GM10847 (cell line): Measurements from ENCODE around the gene TBC1D23.

Source experiments
- POLR2A ChIP-seq: IDR thresholded peaks from 2 replicates; pipeline ENCODE4 v1.6.1; 2011; ENCODE audit not compliant: insufficient read length; ENCODE audit errors: extremely low read depth

TBC1D23 gene

GRCh38 chr3:100361897-100362296 lies 101.1 kb downstream of the TBC1D23 start:
- TF ChIP-seq POLR2A: no peak

DNA sequence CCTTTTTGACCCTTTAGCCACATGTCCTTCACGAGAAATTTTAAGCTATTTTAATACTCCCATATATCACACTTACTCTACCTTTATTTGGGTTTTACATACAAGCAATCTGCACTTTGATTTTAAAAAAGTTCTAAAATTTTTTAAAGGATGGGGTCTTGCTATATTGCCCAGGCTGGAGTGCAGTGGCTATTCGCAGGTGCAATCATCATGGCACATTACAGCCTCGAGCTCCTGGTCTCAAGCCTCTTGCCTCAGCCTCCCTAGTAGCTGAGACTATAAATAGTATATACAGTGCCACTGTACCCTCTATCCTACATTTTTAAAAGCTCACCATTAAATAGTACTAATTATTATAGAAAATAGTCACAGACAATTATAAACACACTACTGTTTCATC lies 103.6 kb downstream of the TBC1D23 start:
- no peak for TF ChIP-seq POLR2A

- TF ChIP-seq POLR2A: no peak
Measured at GRCh38 chr3:100366424-100366823, 105.6 kb downstream of the TBC1D23 start.

GRCh38 chr3:100368441-100368840 lies 107.6 kb downstream of the TBC1D23 start:
- no peak for TF ChIP-seq POLR2A

- TF ChIP-seq POLR2A: no peak
Measured at GRCh38 chr3:100370756-100371155, 110.0 kb downstream of the TBC1D23 start.

DNA sequence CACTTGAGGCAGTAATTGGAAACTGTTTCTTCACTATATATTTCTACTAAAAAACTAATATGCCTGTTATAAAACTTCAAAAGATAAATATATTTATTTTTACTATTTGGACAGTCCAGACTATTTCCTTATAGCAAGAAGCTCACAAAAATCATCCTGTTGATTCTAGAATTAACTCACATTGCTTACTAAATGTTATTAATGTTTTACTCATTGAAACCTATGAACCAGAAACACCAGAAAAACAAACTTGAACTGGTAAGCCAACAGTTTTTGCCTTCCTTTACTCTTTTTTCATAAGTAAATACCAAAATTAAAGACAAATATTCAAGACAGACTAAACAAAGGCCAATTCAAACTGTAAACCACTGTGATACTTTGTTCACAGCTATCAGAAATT lies 113.7 kb downstream of the TBC1D23 start:
- TF ChIP-seq POLR2A: no peak
